Body of pancreas (tissue), 4 donors: Measurements from ENCODE around the gene MRPS18A.

ENCODE experiments used
- POLR2A ChIP-seq, 3 donors: fragments of 450-650 bp; IDR thresholded peaks; one replicate each; pipeline ENCODE4 v1.6.1; 2016; ENCODE audit warnings: antibody characterized with exemption in 3 of 3, mild to moderate bottlenecking in 2 of 3
- TF ChIP-seq, protein P1 (sequence below), 7 experiments: fragments of 450-650 bp in 4 of 7; fragments of 200-600 bp in 3 of 7; sonication (generic) in 3 of 7; IDR thresholded peaks; one replicate each; pipeline ENCODE4 v1.5.1; 2016 to 2019; ENCODE audit warnings: antibody characterized with exemption in 7 of 7

DNA sequence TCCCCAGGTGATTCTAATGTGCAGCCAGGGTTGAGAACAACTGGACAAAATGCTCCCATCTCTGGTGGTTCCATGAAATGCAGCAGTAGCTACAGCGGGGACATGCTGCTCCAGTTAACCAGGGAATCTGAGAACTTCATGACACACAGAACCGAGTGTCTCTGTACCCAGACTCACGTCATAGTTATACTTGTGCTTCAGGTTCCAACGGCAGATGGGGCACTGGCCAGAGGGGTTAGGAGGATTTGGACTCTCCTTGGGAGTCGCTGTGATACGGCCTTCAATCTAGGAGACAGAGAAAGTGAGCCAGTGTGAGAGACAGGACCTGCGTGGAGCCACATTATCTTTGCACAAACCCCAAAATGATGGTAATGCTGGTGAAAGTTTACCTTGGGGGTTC, 9.2 kb downstream of the MRPS18A start:
- TF ChIP-seq, protein P1, sequence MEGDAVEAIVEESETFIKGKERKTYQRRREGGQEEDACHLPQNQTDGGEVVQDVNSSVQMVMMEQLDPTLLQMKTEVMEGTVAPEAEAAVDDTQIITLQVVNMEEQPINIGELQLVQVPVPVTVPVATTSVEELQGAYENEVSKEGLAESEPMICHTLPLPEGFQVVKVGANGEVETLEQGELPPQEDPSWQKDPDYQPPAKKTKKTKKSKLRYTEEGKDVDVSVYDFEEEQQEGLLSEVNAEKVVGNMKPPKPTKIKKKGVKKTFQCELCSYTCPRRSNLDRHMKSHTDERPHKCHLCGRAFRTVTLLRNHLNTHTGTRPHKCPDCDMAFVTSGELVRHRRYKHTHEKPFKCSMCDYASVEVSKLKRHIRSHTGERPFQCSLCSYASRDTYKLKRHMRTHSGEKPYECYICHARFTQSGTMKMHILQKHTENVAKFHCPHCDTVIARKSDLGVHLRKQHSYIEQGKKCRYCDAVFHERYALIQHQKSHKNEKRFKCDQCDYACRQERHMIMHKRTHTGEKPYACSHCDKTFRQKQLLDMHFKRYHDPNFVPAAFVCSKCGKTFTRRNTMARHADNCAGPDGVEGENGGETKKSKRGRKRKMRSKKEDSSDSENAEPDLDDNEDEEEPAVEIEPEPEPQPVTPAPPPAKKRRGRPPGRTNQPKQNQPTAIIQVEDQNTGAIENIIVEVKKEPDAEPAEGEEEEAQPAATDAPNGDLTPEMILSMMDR (IDR thresholded peaks at IDR 0.05): no peak
- TF ChIP-seq POLR2A (IDR thresholded peaks at IDR 0.05): no peak
